Activated gamma-delta T cell treated with Interleukin-2 at 50 U/mL for 16 hours (primary cell): ENCODE data around the gene TMBIM1.

ENCODE experiments used
- DNase-seq: peaks from one replicate; pipeline ENCODE4 v3.0.0-alpha.2; 2020

The TMBIM1 gene, protein sequence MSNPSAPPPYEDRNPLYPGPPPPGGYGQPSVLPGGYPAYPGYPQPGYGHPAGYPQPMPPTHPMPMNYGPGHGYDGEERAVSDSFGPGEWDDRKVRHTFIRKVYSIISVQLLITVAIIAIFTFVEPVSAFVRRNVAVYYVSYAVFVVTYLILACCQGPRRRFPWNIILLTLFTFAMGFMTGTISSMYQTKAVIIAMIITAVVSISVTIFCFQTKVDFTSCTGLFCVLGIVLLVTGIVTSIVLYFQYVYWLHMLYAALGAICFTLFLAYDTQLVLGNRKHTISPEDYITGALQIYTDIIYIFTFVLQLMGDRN

DNA sequence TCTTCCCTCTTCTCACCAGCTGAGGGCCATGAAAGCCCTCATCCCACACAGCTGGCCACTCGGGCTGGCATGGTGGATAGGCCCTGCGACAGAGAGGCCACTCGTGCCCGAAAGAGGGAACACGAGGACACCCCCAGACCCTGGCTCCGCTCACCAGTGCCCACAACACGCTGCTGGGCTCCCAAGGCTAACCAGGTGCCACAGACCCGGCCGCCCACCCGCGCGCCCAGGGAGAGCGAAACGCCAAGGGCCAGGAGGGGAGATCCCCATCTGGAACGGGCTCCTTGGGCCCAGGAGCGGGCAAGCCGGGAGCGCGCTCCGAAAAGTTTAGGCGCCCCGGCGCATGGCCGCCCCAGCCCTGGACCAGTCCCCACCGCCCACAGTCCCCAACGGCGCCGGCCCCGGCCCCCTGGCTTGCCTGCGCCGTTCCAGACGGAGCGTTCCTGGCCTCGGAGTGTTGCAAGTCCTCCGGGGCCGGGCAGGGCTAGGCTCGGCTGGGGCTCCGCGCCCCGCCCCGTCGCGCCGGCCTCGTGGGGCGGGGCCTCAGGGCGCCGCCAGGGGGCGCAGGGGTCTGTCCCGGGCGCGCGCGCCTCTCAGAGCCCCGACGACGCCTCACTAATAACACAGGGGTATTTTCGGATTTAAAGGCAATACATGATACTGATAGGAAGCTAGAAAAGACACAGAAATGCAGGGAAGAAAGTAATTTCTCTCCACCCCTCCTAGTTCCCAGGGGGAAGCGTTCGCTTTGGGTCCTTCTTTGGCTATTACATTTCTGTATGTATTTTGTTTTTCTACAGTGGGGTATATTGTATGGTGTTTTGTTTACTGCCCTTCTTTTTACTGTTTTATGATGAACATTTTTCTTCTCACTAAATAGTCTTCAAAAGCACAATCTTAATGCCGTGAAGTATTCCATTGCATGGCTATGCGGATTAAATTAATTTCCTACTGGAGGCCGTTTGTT is at the start of gene TMBIM1:
Gene TMBIM1, minus strand, starts transcription at position 456 of the 967 bp plus-strand sequence. CDS start 10,362 bp downstream, outside the sequence.
- DNase-seq, result peak; percentile 76

DNA sequence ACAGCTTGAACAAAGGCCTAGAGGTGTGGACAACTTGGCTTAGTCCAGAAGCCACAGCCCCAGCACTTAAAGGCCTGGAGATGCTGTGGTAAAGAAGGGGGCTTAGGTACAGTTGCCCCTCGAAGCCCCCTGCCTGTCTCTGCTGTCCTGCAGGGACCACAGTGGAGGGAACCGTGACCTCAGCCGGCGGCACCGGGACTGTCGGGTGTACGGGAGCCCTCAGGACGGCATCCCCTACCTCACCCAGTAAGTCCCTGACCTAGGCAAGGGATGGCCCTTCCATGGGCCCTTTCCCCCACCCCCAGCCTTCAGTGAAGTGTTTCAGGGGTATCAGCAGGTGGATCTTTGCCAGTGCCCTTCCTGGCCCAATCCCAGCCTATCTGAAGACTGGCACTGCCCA is 49.1 kb upstream of the TMBIM1 start:
- no peak for DNase-seq

DNA sequence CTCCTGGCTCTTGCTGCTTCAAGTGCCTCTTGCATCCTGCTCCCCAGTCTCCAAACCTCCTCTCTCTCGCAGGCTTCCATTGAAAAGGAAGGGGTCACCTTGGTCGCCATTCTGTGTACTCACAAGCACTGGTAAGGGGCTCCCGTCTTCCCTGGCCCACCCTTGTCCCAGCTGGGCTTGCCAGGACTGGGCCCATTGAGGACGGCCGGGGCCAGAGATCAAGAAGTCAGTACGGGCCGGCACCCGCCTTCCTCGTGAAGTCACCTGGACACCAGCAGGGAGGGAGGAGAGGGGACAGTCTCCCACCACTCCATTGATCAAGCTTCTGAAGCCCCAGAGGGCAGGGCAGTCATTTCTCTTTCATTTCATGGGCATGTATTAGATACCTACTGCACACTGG is 48.4 kb upstream of the TMBIM1 start:
- no peak for DNase-seq

DNA sequence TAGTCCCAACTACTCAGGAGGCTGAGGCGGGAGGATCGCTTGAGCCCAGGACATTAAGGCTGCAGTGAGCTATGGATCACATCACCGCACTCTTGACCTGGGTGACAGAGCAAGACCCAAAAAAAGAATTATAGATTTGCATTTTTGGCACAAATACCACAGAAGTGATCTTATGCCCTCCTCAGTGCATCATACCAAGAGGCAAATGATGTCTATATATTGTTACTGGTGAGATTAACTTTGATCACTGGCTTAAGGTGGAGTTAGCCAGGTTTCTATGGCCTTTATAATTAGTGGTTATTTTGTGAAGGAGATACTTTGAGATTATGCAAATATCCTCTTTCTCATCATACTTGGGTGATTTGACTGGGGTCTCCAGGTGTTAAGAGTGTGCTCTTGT is 42.2 kb upstream of the TMBIM1 start:
- no peak for DNase-seq

DNA sequence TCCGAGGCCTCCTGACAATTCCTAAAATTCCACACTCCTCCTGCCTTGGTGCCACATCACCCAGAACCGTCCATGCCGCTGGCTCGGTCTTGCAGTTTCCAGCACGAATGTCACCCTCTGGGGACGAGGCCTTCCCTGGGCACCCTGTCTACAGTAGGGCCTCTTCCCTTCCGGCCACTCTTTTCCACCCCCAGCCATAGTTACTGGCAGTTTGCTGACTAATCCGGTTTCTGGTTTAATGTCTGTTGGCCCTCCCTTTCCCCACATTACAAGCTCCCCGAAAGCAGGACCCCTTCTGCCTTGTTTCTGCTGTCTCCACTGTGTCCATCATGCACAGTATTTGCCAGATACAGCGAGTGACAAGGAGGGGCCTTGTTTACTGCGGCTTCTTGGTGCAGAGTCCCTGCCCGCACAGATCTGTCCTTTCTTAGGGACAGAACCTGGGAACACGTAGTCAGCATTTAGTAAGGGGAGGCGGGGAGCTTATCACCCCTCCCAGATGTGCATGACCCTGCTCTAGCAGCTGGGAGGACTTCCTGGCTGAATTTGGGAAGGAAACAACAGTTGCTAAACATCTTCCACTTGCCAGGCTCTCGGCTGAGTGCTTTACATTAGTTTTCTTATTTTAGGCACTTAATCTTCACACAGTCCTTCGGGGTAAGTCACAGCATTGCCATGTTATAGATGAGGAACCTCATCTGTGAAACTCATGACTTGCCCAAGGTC is 40.8 kb upstream of the TMBIM1 start:
- DNase-seq, result no peak

DNA sequence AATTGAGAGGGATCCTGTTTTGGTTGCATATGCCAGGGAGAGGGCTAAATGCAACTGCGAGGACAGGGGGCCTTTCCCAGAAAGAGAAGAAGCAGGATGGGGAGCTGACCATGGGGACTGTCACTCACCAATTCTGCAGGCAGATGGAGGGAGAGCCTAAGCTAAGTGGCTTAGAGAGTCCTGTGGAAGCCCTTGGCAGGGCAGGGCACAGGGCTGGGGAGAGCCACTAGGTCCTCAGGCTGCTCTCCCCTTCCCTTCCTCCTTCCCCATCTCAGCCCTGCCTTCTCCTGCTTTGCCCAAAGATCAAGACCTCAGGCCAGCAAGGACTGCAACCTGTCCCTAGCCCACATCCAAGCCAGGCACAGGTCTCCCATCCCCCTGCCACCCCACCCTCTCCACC is 40.0 kb upstream of the TMBIM1 start:
- no peak for DNase-seq

DNA sequence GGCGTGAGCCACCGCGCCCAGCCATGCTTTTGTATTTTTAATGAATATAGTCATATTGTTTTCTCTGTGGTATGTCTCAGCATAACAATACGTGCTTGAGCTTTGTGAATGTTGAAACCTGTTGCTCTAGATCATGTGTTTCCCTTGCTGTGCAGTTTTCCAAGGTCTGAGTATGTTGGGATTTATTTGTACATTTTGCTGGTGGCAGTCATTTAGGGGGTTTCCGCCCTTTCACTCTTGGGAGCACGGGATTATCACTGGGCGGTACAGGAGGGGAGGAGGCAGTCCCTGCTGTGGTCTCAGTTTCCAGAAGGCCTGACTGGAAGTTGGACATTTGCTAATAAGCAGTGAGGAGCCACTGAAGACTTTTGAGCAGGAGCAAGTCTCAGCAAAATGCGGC is 39.4 kb upstream of the TMBIM1 start:
- no peak for DNase-seq

DNA sequence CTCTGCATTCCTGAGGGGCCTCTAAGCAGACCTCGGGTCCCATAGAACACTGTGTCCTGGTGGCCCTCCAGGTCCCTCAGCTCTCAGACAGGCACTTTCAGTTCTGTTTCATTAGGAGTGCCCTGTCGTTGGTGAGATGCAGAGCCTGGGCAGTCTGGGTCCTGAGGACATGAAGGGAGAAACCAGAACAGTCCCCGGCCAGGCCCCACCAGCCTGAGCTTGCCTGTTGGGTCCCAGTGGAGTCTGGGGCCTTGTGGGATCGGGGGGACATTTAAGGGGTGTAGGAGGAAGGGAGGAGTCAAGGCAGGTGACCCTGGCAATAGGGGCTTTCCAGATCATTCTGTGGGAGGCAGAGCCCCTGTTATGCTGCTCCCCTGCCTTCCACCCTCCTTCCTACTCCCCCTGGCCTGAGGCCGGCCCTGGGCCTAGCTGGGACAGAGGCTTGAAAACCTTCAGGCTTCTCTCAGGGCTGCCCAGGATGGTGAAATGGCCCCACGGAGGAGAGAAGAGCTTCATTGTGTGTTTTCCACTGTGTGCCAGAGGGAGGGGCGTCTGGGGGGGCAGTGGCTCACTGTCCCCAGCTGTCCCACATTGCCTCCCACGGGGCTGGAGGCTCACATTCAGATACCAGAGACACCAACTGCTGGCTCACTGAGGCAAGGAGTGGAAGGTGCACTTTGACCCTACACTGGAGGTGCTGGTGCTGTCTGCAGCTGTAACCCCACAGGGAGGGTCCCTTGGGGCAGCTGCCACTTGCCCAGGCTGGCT is 37.7 kb upstream of the TMBIM1 start:
- no peak for DNase-seq

DNA sequence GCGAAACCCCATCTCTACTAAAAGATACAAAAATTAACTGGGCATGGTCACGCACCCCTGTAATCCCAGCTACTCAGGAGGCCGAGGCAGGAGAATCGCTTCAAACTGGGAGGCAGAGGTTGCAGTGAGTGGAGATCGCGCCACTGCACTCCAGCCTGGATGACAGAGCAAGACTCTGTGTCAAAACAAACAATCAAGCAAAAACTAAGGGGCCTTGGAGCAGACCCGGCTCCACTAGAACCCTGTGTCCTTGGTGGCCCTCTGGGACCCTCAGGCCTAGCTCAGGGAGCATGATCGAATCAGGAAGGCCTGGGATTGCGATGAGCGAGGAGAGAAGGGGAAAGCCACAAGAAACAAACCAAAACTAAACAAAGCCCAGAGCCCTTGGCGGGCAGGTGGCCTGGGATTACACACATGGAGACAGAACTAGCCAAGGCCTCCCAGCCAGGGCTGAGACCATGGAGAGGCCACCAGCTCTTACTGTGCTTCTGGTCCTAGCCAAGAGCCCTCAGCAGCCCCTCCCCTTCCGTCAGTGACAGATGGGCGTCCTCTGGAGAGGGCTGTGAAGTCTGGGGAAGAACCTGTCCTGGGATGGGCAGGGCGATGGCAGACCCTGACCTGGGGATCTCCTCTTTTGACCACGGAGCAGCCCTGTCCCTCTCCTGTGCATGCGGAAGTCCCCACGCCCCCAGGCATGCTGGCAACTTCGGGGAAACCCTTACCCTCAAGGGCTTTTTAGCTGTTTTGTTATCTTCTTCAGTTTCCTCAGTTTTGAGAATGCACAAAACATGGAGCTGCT is 36.9 kb upstream of the TMBIM1 start:
- DNase-seq, result no peak

DNA sequence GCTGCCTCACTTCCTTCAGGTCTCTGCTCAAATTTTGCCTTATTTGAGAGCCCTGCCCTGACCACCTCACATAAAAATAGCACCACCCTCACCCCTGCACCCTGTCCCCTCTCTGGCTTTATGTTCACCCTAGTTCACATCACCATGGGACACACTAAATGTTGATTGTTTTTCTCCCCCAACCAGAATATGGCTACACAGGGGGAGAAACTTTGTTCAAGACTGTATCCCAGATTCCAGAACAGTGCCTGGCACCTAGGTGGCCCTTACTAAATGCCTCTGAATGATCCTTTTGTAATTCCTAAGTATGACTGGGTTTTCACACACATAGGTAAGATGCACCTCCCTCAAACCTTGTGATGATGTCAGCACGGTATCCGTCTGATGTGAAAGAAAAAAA is 36.0 kb upstream of the TMBIM1 start:
- no peak for DNase-seq

DNA sequence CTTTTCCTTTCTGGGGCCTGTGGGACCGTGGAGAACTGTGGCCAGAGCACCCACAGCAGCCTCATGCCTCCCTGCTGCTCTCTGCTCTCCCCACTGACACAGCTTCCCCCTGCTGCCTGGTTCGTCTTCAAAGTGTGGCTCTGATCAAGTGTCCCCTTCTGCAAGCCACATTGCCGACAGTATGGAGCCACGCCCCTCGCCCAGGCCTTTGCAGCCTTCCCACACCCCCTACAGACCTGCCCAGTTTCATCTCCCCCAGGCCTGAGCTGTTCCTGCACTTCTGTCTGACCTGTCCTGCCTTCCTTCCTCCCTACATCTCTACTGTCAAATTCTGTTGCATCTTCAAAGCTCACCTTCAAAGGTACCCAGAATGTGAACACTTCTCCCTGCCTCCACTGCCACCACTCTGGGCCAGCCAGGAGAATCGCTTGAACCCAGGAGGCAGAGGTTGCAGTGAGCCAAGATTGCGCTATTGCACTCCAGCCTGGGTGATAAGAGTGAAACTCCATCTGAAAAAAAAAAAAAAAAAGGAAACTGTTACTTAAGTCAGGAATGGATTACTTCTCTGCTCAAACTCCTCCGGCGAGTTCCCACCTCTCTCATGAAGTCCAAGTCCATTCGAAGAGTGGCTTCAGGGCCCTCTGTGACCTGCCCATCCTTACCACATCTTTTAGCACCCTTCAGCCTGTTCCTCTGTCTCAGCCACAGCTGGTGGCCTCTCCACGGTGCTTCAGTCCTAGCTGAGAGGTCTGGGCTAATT is 35.3 kb upstream of the TMBIM1 start:
- no peak for DNase-seq

DNA sequence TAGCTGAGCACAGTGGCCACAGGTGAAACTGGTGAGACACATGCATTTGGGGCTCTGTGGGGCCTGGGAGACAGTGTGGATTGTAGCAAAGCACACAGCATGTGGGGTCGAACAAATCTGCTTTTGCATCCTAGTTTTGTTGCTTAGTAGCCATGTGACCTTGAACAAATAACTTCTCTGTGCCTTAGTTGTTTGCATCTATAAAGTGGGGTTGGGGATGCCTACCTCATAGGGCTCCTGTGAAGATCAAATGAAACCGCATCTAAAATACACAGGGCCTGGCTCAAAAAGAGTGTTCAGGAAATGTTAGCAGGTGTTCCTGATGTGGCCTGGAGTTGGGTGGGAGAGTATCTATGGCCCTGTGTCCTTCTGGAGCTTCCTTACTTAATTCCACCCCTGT is 34.0 kb upstream of the TMBIM1 start:
- DNase-seq, result no peak

DNA sequence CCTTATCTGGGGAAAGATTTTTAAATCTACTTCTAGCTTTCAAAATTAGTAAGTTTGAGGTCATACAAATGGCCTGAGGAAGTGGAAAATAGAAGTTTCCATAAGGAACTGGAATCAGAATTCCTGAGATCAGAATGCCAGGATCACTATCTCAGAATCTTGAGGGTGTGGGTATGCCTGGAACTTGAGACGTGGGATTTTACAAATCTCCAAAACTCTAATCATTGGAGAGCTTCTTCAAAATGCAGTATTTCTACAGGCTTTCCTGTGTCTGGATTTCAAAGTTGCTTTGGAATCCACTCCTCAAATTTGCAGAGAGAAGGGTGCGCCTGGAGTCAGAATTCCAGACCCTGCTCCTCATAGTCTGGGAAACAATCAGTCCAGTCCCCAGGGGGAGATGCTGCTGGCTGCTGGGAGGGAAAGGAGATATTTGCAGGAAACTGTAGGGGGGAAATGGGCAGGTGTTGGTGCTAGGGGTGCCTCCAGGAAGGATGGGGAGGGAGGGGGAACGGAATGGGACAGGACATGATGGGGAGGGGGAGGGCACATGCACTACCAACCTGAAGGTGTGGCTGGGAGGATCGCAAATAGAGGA is 33.4 kb upstream of the TMBIM1 start:
- no peak for DNase-seq

DNA sequence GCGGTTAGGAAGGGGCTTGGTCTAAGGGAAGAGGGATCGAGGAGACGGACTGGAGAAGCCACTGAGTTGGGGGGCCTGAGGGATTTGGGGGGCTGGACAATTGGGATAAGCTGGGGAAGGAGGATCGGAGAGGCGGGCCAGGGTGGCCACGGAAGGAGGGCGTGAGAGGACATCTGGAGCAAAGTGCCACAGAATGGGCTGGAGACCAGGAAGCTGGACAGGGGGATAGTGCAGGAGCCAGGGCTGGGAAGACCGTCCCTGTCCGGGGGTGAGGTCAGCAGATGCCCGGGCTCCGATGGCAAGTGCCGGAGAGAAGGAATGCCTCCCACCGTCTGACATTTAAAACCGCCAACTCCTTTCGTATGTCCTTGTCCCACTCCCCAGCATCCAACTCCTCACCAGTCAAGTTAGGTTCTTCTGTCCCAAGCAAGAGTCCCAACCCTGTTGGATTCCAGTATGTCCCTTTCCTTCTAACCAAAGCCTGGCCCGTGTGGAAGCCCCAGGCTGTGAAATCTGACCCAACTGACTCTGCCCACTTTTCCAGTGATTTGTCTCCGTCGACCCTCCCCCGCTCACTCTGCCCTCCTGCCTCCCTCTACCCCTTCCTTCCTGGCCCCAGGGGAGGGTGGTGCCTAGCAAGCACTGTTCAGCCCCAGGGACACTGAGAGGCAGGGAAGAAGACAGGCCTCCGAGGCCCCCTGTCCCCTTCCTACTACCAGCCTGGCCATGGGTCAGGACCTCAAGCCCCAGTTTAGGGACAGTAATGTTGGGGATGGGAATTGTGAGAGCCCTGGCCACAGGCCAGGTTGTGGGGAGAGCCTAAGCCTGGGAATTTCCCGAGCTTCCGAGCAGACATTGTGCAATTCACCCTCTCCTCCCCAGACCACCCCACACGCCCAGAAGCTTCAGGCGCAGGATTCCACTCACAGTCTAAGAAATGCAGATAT is 31.5 kb upstream of the TMBIM1 start:
- DNase-seq, result no peak

DNA sequence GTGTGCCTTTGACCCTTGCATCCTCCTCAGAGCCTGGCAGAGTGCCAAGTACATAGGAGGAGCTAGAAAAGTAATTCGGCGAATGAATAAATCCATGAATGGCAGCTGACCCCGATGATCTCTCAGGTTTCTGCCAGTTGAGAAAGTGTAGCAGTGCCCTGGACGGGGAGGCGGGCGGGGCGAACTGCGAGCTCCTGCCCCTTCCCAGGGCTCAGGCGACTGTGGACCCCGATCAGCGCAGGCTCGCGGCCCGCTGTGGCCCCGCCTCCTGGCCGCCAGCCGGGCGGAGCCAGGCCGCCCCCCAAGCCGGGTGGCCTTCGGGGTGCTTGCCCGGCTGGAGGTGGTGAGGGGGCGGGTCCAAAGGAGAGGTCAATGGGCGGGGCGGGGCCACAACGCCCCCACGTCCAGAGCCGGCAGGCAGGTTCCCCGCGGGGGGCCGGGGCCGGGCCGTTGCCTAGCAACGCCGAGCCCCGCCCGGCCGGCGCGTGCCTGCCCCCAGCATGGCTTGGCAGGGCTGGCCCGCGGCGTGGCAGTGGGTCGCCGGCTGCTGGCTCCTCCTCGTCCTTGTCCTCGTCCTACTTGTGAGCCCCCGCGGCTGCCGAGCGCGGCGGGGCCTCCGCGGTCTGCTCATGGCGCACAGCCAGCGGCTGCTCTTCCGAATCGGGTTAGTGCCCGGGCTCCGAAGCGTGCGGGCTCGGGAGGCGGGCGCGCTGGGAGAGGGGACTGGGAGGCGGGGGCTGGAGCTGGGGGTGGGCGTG is 30.6 kb upstream of the TMBIM1 start:
- peak; percentile 29 for DNase-seq

DNA sequence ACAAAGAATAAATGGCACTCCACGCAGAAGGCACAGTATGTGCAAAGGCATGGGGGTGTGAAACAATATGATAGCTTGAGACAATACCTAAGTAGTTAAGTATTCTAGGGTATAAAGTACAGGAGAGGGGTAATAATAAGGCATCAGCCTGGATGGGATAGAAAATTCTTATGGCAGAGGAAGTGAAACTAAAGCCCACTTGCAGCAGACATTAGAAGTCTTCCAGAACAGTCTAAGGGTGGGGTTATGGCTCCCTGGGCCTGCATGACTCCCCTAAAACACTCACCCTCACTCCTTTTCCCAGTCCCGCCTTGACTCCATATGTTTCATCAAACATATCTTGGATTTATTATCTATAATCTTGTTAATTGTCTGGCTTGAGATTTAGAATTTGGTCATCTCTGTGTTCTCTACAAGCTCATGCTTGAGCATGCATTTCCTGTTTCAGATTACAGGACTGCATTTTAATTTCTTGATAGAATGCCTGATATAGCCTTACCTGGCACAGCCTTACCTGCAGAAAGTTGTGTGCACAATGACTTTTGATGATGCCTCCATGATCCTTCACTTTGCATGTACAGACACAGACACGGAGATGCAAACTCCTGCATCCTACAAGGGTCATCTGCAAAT is 28.5 kb upstream of the TMBIM1 start:
- DNase-seq, result no peak

DNA sequence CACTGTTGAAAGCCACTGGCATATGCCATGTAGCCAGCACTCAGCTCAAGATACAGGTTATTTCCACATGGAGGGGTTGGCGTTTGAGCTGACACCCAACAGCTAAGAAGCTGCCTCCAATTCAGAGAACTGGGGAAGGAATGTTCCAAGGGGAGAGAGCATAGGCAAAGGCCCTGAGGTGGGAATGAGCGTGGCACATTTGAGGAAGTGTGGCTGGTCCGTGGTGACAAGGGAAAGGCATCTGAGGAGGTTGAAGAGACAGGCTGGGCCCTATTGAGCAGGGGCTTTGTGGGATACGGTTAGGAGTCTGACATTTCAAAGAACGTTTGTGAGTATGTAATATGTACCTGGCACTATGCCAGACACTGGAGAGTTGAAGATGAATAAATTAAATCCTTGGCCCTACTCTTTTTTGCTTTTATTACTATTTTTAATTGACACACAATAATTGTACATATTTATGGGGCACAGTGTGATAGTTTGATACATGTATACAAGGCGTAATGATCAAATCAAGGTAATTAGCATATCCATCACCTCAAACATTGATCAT is 27.6 kb upstream of the TMBIM1 start:
- DNase-seq, result no peak

DNA sequence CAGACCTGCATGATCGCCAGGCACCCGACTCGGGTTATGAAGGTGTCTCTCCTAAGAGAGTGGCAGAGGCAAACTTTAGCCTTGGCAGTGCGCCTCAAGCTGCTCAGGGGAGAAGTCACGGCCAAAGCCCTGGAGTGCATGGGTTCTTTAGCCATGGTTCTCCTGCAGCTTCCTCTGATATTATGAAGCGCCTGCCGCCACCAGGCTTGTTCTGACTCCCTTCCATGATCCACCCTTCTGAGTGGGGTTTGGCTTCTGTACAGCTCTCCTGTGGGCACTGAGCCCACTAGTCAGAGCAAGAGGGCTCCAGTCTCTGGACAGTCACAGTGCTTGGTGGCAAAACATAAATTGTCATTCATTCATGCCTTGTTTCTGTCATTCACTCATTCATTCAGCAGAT is 25.9 kb upstream of the TMBIM1 start:
- DNase-seq, result no peak
